CD14-positive monocyte (primary cell): ENCODE data around the gene GGA2. TPM values are rescaled to one million over a fixed set of nuclear protein-coding genes. Genes with fewer than 3 reads are reported as not detected.
A peak's percentile ranks its signal among the peaks of the same experiment; 100 is the strongest.

Source experiments
- DNase-seq, 3 donors: peaks; one replicate each; pipeline ENCODE4 v3.0.0-alpha.2; 2011 to 2022
- H2AFZ ChIP-seq: 2 replicates; pipeline ENCODE4 v1.6.0; 2012; ENCODE audit warnings: mild to moderate bottlenecking, low read depth, low read length, inconsistent platforms; ENCODE audit not compliant: insufficient read depth, poor library complexity, severe bottlenecking
- H3K27ac ChIP-seq, 2 donors: 1 replicate in 1 of 2; 2 replicates in 1 of 2; pipeline ENCODE4 v1.5.1; 2012 to 2013; ENCODE audit warnings: low read length in 2 of 2, control low read depth in 1 of 2, inconsistent platforms in 1 of 2, low read depth in 1 of 2, mild to moderate bottlenecking in 1 of 2
- H3K27me3 ChIP-seq, 2 donors: one replicate each; pipeline versions ENCODE4 v1.6.0 to v1.6.1; 2011 to 2013; ENCODE audit warnings: low read length in 2 of 2; ENCODE audit not compliant: control insufficient read depth in 2 of 2, insufficient read depth in 2 of 2
- H3K36me3 ChIP-seq, 2 donors: replicated peaks in 1 of 2; 1 replicate in 1 of 2; 2 replicates in 1 of 2; pipeline versions ENCODE4 v1.5.1 to v1.6.1; 2012 to 2013; ENCODE audit warnings: low read length in 2 of 2, control low read depth in 1 of 2, inconsistent platforms in 1 of 2, mild to moderate bottlenecking in 1 of 2; ENCODE audit not compliant: insufficient read depth in 2 of 2, control insufficient read depth in 1 of 2
- H3K4me1 ChIP-seq, 2 donors: 1 replicate in 1 of 2; 2 replicates in 1 of 2; pipeline versions ENCODE4 v1.5.1 to v1.6.1; 2012 to 2013; ENCODE audit warnings: low read length in 2 of 2, control low read depth in 1 of 2, inconsistent platforms in 1 of 2, mild to moderate bottlenecking in 1 of 2, moderate library complexity in 1 of 2; ENCODE audit not compliant: insufficient read depth in 2 of 2, control insufficient read depth in 1 of 2
- H3K4me2 ChIP-seq: replicated peaks from 2 replicates; pipeline ENCODE3; 2012; ENCODE audit warnings: low read length, moderate library complexity, mild to moderate bottlenecking; ENCODE audit not compliant: poor library complexity, severe bottlenecking; ENCODE audit errors: extremely low read depth
- H3K4me3 ChIP-seq, 3 experiments: fragments of 200-600 bp in 1 of 3; sonication (generic) in 1 of 3; replicated peaks in 1 of 3; 1 replicate in 2 of 3; 2 replicates in 1 of 3; pipeline ENCODE4 v1.5.1; 2011 to 2013; ENCODE audit warnings: low read length in 3 of 3, mild to moderate bottlenecking in 3 of 3, control low read depth in 2 of 3, low read depth in 2 of 3, inconsistent platforms in 1 of 3, moderate library complexity in 1 of 3
- H3K79me2 ChIP-seq: 2 replicates; pipeline ENCODE4 v1.6.0; 2012; ENCODE audit warnings: mild to moderate bottlenecking, control low read depth, inconsistent platforms, low read length, moderate library complexity; ENCODE audit not compliant: insufficient read depth
- H3K9ac ChIP-seq: 2 replicates; pipeline ENCODE4 v1.6.0; 2017; ENCODE audit warnings: low read length, mild to moderate bottlenecking; ENCODE audit not compliant: insufficient read depth, poor library complexity, severe bottlenecking
- H3K9me3 ChIP-seq, 2 donors: replicated peaks in 1 of 2; 1 replicate in 1 of 2; 2 replicates in 1 of 2; pipeline versions ENCODE4 v1.5.1 to v1.6.1; 2012 to 2013; ENCODE audit warnings: low read length in 2 of 2, control low read depth in 1 of 2; ENCODE audit not compliant: control insufficient read depth in 1 of 2, insufficient read depth in 1 of 2
- H4K20me1 ChIP-seq: 2 replicates; pipeline ENCODE4 v1.6.0; 2012; ENCODE audit warnings: mild to moderate bottlenecking, low read length, control low read depth, moderate library complexity; ENCODE audit not compliant: insufficient read depth
- H3K27ac Mint-ChIP-seq, 7 donors: one replicate each; pipeline ENCODE4 v1.8.0; 2020; ENCODE audit warnings: mild to moderate bottlenecking in 7 of 7, mixed read lengths in 7 of 7, moderate library complexity in 6 of 7, inconsistent platforms in 2 of 7
- H3K27me3 Mint-ChIP-seq, 3 donors: one replicate each; pipeline ENCODE4 v1.8.0; 2021 to 2022; ENCODE audit warnings: low read depth in 3 of 3, mild to moderate bottlenecking in 3 of 3, mixed read lengths in 3 of 3, moderate library complexity in 3 of 3, inconsistent platforms in 1 of 3
- H3K36me3 Mint-ChIP-seq, 2 donors: one replicate each; pipeline ENCODE4 v1.8.0; 2020; ENCODE audit warnings: mixed read lengths in 2 of 2, inconsistent platforms in 1 of 2, mild to moderate bottlenecking in 1 of 2
- H3K4me1 Mint-ChIP-seq: one replicate; pipeline ENCODE4 v1.8.0; 2020; ENCODE audit warnings: mild to moderate bottlenecking, mixed read lengths
- H3K4me3 Mint-ChIP-seq, 2 donors: one replicate each; pipeline ENCODE4 v1.8.0; 2020; ENCODE audit warnings: mild to moderate bottlenecking in 2 of 2, mixed read lengths in 2 of 2, moderate library complexity in 1 of 2
- H3K9me3 Mint-ChIP-seq, 7 donors: one replicate each; pipeline ENCODE4 v1.8.0; 2020 to 2022; ENCODE audit warnings: mixed read lengths in 7 of 7, mild to moderate bottlenecking in 6 of 7, moderate library complexity in 6 of 7, inconsistent platforms in 2 of 7
- WGBS: methylation state at CpG from one replicate; pipeline ENCODE4 v1.1.5; 2013; ENCODE audit warnings: missing lambda C conversion rate; ENCODE audit not compliant: insufficient coverage; 5-methylcytosine and 5-hydroxymethylcytosine counted together
- intact Hi-C, 2 donors: fragments of 100-400 bp; cut with micrococcal nuclease; formaldehyde crosslinking; loops; one replicate each; pipeline versions ENCODE4 v1.15.0 to v1.15.1; 2023
- polyA plus RNA-seq, 3 donors: library from polyadenylated mRNA; depleted of rRNA in 1 of 3; unstranded in 2 of 3; stranded (reverse) in 1 of 3; fragments of 300-500 nt in 2 of 3; fragments of >200 nt in 1 of 3; fragmentation: Illumina TruSeq in 2 of 3; gene quantifications; 1 replicate in 2 of 3; 2 replicates in 1 of 3; pipeline ENCODE4 v1.2.3, GENCODE V29; 2012 to 2021
- TF ChIP-seq, protein P1 (sequence below): fragments of 200-600 bp; IDR thresholded peaks from one replicate; pipeline ENCODE4 v1.8.0; 2022; ENCODE audit warnings: antibody characterized with exemption, mild to moderate bottlenecking

The GGA2 gene
- polyA plus RNA-seq, 3 donors, result 37.5 to 55.4 (median 49.5) TPM

DNA sequence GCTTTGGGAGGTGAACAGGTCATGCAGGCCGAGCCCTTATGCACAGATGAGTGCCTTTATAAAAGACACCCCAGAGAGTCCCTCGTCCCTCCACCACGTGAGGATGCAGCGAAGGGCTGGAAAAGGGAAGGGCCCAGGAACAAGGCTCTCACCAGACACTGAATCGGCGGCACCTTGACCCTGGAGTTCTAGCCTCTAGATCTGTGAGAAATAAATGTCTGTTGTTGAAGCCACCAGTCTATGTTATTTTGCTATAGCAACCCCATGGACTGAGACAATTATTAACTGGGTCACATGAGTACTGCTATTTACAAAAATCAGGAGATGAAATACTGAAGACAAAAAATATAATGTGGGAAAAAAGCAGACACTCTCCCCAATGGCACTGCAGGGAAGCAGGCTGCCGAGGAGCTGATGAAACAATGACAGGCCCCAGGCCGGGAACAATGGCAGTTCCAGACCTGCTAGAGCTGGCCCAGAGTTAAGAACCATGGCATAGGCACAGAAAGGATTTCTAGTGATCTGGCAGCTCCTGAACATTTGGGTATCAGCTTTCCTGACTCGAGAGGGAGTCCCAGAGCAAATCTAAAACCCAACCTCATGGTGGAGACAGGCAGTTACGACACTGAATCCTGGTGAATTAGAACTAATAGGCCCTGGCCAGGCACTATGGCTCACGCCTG lies 17.8 kb upstream of the GGA2 start:
- peaks cover 9 to 42% of the 10 kb centered on the region in 2 donors for H3K36me3 ChIP-seq

DNA sequence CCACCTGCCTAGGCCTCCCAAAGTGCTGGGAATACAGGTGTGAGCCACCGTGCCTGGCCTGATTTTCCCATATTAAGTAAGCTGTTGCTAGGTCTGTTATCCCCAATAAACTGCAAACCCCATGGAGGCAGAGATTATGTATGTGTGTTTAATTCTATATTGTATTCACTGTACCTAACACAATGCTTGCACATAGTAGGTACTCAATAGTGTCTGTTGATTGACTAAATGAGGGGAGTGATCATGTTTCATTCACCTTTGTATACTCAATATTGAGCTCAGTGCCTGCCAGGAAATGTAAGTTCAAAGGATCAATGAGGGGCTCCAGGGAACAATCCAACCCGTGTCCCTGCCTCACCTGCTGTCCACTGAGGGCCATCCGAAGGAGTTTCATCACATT lies 14.6 kb upstream of the GGA2 start:
- Histone ChIP-seq H3K79me2 (peaks cover under 1% of the 10 kb centered on the region), H3K4me3 (no peak overlapping the region), H3K9ac (no peak overlapping the region), H3K4me2 (no peak overlapping the region), H3K36me3 (peaks cover 3 to 21% of the 10 kb centered on the region in 2 donors), H3K27me3 (no peaks in the 10 kb centered on the region), H2AFZ (no peak overlapping the region), H3K9me3 (no peaks in the 10 kb centered on the region), H4K20me1 (no peaks in the 10 kb centered on the region), H3K27ac (no peak overlapping the region), H3K4me1 (peaks cover 59 to 61% of the 10 kb centered on the region in 2 donors)
- TF ChIP-seq, protein P1, sequence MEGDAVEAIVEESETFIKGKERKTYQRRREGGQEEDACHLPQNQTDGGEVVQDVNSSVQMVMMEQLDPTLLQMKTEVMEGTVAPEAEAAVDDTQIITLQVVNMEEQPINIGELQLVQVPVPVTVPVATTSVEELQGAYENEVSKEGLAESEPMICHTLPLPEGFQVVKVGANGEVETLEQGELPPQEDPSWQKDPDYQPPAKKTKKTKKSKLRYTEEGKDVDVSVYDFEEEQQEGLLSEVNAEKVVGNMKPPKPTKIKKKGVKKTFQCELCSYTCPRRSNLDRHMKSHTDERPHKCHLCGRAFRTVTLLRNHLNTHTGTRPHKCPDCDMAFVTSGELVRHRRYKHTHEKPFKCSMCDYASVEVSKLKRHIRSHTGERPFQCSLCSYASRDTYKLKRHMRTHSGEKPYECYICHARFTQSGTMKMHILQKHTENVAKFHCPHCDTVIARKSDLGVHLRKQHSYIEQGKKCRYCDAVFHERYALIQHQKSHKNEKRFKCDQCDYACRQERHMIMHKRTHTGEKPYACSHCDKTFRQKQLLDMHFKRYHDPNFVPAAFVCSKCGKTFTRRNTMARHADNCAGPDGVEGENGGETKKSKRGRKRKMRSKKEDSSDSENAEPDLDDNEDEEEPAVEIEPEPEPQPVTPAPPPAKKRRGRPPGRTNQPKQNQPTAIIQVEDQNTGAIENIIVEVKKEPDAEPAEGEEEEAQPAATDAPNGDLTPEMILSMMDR, result no peak
- Mint-ChIP-seq H3K4me3 (no peak overlapping the region), H3K9me3 (no peaks in the 10 kb centered on the region), H3K27ac (peak overlapping the region in 4 of 7 donors; percentile 12 to 54 (median 33)), H3K27me3 (no peaks in the 10 kb centered on the region), H3K4me1 (peaks cover 61% of the 10 kb centered on the region), H3K36me3 (peaks cover 30 to 31% of the 10 kb centered on the region in 2 donors)
- DNase-seq, result no peak
- WGBS, result 90% methylated on average over 2 of the region's 3 CpGs
- intact Hi-C loops, result no loop called here

More for the DNA sequence above, 17.8 kb upstream of the GGA2 start:
- H3K27me3 ChIP-seq, result no peaks in the 10 kb centered on the region
- peak overlapping the region in 1 of 2 donors; percentile 59 for H3K4me3 Mint-ChIP-seq
- peaks cover 42% of the 10 kb centered on the region for H3K4me1 Mint-ChIP-seq
- no peaks in the 10 kb centered on the region for H3K9me3 ChIP-seq
- H3K4me2 ChIP-seq, result peak overlapping the region; percentile 39
- H3K36me3 Mint-ChIP-seq, result peaks cover 26 to 44% of the 10 kb centered on the region in 2 donors
- peak overlapping the region; percentile 82 to 90 (median 85) for H3K27ac Mint-ChIP-seq
- TF ChIP-seq, protein P1, result no peak
- no peaks in the 10 kb centered on the region for H3K9me3 Mint-ChIP-seq
- H4K20me1 ChIP-seq, result no peaks in the 10 kb centered on the region
- DNase-seq, result no peak
- peak overlapping the region; percentile 54 to 70 for H3K27ac ChIP-seq
- peak overlapping the region; percentile 60 for H2AFZ ChIP-seq
- H3K27me3 Mint-ChIP-seq, result no peaks in the 10 kb centered on the region
- peaks cover 35 to 39% of the 10 kb centered on the region in 2 donors for H3K4me1 ChIP-seq
- intact Hi-C loops, result no loop called here
- WGBS, result 88% methylated on average over 2 of the region's 11 CpGs
- peak overlapping the region; percentile 36 for H3K9ac ChIP-seq
- no peak overlapping the region for H3K4me3 ChIP-seq
- H3K79me2 ChIP-seq, result no peaks in the 10 kb centered on the region
